ENCODE data around the gene CHID1.

Gene CHID1

DNA sequence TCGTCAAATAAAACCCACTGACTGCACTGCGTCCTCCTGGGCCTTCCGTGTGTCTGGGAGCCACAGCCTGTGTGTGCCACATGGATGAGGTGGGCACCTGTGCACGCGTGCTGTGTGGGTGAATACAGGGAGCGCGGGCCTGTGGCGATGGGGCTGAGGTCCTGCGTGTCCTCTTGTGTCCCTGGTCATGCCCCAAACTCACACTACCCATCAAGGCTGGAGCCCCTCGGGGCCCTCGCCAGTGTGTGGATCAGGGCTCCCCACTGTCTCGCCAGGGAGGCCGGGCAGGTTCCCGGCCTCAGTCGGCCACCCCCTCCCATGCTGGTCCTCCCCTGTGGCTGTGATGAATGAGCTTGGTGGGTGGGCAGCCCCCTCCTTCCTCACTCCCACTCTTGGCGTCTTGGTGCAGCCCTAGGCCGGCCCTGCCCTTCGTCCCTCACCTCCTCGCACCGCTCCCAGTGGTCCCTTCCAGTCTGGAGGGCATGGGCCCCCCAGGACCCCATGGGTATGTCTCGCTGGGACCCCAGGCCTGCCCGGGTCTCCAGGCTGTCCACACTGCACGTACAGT lies 78.6 kb downstream of the CHID1 start:
- FAIRE-seq, result no peak

DNA sequence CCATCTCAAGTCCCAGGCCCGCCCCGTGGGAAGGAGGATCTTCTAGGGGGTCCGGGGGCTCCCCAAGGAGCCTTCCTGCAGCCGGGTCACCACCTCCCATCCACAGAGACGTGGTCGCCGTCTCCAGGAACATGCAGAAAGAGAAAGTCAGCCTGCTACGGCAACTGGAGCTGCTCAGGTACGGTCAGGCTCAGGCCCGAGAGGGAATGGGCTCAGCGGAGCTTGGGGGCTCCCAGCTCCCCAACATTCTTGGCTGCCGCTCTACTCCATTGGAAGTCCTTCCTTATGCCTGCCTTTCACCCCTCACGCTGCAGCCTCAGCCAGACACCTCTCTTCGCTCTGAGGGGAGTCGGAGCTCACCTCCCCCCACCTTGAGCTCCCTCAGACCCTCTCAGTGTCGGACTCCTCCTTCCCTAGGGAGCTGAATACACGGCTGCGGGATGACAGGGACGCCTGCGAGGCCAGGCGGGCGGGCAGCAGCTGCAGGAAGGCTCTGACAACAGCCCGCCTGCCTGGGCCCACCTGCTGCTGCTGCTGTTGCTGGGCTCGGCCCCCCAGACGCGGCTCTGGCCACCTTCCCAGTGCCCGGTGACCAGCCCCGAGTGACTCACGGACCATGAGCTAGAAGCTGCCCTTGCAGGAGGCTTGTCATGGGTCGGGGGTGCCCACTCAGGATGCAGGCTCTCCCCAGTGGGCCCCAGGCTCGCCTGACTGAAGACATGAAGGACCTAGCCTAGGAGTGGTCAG lies 79.3 kb downstream of the CHID1 start:
- FAIRE-seq, result no peak

GRCh38 chr11:830295-831117 lies 80.1 kb downstream of the CHID1 start:
- no peak for FAIRE-seq

DNA sequence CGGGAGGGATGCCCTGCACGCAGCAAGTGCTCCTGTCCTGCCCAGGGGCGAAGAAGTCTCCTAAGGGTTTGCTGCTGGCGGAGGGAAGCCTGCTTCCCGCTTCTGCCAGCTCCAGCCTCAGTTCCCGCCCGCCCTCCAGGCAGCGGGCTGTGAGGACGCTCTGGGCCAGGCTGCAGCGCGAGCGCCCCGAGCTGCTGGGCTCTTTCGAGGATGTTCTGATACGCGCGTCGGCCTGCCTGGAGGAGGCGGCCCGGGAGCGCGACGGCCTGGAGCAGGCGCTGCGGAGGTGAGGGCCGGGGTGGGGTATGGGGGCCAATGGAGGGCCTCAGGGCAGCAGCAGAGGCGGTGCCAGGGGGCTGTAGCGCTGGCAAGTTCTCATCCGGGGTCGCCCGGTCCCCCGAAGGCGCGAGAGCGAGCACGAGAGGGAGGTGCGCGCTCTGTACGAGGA lies 80.7 kb downstream of the CHID1 start:
- no peak for FAIRE-seq

DNA sequence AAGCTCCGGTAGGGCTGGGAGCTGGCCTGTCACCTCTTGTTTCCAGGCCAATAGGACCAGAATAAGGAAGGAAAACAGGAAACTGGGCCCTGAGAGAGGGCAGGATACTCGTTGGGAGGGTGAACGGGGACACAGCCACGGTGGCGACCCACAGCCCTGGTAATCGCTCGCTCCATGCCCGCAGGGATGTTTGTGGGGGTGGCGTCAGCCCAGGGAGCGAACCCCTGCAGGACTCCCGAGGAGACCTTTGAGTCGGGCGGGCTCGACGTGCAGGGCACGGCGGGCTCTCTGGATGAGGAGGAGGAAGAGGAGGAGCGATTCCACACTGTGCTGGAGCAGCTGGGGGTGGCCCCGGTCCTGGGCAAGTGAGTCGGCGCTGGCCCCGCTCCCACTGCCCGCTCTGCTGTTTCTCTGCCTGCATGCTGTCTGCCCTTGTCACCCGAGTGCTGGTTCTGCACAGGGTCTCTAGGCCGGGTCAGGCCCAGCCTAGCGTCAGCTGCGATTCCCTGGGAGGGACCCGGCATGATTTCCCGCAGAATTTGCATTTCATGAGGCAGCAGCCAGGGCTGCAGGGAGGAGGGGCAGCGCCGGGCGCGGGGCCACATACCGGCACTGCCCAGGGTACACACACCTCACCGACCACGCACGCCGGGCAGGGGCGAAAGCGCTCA lies 81.3 kb downstream of the CHID1 start:
- no peak for FAIRE-seq

- no peak for FAIRE-seq
Measured at GRCh38 chr11:828506-829175, 82.0 kb downstream of the CHID1 start.

- FAIRE-seq, result no peak
Measured at GRCh38 chr11:827897-828192, 82.8 kb downstream of the CHID1 start, which contains the start of gene CRACR2B. Gene CRACR2B, plus strand, starts transcription at chr11:827919. Its CDS starts 689 bp downstream, at chr11:828608.

DNA sequence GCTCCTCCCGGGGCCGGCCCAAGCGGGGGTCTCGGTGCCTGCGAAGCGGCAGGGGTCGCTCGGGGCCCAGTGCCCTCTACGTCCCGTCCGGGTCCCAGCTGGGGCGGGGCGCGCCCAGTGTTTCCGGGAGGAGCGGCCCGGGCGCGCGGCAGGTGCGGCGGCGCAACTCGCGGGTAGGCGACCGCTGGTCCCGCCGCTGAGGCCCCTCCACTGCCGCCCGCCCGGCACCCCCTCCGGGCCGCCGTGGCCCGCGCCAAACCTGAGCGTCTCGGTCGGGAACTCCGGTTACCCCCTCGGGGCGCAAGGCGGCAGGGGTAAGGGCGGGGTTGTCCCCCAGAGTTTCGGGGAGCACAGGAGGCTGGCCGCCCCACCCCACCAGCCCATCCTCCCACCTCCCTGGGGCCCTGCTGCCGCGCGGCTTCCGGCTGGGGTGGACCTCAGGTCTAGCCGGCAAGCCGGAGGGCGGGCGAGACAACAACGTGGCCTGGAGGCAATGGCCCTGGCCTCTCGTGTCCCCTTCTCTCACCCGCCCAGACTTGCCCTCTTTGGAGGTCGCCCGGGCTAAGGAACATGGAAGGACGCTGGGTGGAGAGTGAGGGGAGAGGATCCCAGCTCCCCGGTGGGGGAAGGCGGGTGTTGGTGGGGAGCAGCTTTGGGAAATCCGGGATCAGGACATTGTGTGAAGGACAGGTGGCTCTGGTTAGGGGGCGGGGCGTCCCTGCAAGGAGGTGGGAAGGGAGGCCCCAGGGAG lies 83.3 kb downstream of the CHID1 start:
- no peak for FAIRE-seq

DNA sequence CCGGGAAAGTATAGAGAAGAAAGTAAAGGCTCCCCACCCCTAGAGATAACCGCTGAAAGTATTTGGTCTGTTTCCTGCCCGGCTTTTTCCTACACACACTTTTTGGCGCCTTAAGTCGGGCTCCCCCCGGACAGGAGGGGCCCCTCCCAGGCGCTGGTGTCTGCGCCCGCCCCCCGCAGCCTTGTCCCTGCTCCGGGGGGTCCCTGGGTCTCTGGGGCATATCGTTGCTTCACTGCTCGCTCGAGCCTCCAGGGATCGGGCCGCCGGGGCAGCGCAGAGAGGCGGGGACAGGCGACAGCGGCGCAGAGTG lies 83.8 kb downstream of the CHID1 start:
- no peak for FAIRE-seq

- FAIRE-seq, result no peak
Measured at GRCh38 chr11:826227-826621, 84.4 kb downstream of the CHID1 start.

DNA sequence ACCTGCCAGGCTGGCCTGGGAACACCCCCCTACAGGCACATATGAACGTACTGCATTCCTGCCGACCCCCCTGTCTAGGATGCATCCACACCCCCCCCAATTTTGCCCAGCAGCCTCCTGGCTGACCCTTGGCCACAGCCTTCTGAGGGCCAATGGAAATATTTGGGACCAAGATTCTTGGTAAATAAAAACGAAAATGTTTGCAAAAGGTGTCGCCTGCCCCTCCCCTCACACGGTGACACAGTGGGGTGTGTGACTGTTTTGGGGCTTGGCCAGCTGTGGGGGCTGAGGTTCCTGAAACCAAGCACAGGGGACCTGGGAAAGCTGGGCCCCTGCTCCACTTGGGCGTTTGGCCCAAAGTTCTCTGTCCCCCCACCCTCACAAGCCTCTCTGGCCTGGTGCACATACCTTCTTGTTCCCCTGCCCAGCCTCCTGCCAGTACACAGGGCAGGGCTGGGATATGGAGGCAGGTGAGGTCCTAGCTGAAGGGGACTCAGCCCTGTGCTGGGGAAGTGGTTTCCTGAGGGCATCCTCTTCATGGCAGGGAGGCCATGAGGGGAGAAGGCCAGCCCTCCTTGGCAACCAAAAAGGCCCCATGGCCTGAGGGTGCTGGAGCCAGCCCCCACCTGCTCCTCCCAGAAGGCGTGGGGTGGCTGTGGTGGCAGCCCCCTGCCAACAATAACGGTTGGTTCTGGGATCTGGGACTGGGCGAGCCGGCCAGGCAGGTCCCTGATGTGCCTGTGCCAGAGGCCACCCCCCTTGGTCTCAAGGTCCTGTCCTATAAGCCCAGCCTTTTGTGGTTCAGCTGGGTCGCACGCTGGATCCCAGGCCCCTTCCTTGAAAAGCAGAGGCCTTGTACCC lies 85.0 kb downstream of the CHID1 start:
- no peak for FAIRE-seq

GRCh38 chr11:824942-825341 lies 85.7 kb downstream of the CHID1 start:
- FAIRE-seq, result no peak

DNA sequence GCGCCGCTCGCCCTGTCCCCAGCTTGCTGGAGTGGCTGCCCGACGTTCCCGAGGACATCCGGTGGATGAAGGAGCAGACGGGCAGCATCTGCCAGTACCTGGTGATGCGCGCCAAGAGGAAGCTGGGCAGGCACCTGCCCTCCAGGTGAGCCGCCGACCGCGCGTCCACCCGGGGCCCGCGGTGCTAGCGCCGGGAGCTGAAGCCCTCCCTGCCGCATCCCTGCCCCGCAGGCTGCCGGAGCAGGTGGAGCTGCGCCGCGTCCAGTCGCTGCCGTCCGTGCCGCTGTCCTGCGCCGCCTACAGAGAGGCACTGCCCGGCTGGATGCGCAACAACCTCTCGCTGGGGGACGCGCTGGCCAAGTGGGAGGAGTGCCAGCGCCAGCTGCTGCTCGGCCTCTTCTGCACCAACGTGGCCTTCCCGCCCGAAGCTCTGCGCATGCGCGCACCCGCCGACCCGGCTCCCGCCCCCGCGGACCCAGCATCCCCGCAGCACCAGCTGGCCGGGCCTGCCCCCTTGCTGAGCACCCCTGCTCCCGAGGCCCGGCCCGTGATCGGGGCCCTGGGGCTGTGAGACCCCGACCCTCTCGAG lies 86.2 kb downstream of the CHID1 start:
- no peak for FAIRE-seq

- FAIRE-seq, result no peak
Measured at GRCh38 chr11:823441-824291, 86.9 kb downstream of the CHID1 start.

DNA sequence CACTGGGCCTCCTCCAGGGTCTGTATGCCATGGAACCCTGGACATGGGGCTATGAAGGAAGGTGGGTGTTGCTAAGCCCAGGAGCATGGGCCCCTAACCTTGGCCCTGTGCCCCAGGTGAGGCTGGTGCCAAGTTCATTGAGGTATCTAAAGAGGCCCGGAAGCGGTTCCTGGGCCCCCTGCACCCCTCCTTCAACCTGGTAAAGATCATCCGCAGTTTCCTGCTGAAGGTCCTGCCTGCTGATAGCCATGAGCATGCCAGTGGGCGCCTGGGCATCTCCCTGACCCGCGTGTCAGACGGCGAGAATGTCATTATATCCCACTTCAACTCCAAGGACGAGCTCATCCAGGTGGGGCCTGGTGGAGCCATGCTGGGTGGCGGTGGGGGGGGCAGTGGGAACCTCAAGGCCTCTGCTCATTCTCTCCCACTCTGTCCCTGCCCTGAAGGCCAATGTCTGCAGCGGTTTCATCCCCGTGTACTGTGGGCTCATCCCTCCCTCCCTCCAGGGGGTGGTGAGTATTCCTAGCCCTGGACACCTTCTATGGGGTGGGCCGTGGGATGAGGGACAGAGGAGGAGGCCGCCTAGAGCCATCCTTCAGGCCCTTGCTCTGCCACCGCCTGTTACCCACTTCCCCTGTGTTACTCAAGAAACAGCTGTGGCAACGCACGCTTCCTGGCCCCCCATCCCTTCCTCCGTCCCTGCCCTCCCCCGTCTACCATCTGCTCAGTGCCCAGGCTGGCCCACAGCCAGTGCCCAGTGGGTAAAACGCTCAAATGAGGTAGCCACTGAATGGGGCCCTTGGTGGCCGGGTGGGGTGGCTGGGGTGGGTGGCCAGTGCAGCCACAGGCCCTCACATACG lies 88.9 kb downstream of the CHID1 start:
- FAIRE-seq, result no peak

DNA sequence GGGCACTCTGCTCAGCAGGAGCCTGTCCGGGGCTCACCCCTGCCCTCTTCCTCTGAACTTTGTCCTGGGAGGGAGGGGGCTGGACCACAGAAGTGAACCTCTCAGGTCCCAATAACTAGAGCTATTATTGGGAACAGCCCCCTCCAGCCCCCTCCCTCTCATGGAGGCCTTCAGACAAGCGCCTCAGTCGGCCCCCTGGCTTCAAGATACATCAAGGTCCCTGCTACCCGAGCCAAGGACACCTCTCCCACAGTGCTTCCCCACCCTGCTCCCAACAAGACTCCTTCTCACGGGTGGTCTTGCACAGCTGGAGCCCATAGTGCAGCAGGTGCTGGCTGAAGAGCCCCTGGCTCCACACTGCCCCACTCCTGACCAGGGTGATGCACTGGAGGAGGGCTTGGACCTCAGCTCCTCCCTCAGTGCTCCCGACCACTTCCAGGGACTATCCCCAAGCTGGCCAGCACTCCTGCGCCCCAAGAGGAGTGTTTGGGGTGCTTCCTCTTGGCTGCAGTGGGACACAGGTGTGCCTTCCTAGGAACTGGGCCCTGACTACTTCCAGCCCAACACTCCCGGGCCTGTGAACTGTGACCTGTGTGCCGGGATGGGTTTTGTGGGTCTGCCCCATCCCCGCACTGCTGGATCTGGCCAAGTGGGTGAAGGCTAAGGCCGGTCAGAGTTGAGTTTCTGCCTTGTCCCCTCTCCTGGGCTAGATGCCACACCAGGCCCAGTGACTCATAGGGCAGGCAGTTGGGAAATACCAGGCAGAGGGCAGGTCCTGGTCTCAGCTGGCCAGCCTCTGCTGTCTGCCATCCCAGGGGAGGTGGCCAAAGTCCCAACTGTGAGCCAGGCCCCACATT lies 89.7 kb downstream of the CHID1 start:
- no peak for FAIRE-seq

GRCh38 chr11:819943-820649 lies 90.5 kb downstream of the CHID1 start:
- FAIRE-seq, result no peak

All from TTC549 (cell line).